GM21786 (cell line): ENCODE measurements around the gene RBM33.

Experiments
- ATAC-seq: cut with Tn5 transposase; IDR thresholded peaks from one replicate; pipeline ENCODE4 v1.9.1; 2021; ENCODE audit not compliant: unreplicated experiment

The RBM33 gene

DNA sequence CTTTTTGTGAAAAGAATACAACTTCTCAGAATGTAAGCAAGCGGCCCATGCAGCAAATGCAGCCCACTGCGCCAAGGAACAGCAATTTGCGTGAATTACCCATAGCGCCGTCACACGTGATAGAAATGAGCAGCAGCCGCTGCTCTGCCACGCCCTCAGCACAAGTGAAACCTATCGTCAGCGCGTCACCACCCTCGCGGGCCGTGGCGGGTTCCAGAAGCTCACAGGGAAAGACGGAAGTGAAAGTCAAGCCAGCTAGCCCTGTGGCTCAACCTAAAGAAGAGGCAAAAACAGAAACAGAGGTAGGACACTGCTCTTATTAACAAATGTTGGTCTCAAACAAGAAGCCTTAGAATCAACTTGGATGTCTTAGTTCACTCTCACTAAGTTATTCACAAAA is 97.3 kb downstream of the RBM33 start:
- ATAC-seq: no peak

GRCh38 chr7:155743177-155743576 is 98.7 kb downstream of the RBM33 start:
- ATAC-seq: no peak

- no peak for ATAC-seq
Observed at GRCh38 chr7:155744971-155745683, 100.7 kb downstream of the RBM33 start.

DNA sequence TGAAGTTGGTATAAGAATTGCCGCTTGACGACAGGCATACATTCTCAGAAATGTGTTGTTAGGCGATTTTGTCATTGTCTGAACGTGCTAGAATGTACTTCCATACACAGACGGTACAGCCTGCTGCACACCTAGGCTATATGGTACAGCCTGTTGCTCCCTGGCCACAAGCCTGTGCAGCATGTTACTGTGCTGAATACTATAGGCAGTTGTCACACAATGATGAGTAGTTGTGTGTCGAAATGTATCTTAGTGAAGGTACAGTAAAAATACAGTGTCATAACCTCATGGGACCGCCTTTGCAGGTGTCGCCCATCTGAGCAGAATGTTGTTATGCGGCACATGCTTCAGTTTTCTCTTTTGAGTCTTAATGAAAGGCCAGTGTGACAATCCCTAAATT is 101.3 kb downstream of the RBM33 start:
- peak; percentile 13 for ATAC-seq

DNA sequence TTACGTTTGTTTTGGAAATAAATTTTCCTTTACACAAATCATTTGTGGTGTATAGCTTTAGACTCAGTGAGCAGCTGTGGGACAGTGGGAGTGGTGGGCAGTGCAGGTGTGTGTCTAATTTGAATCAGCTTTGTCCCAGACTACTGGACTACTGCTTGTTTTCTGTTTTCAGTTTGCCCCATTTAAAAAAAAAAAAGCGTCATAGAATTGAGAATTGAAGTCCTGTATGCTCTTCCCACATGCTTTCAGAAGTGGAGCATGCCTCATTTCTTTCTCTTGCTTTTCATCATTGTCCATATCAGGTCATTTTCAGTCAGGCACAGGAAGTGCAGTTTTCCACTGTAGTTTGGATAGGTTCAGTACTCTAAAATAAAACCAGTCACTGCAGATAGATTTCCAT is 101.7 kb downstream of the RBM33 start:
- ATAC-seq: peak; percentile 55

DNA sequence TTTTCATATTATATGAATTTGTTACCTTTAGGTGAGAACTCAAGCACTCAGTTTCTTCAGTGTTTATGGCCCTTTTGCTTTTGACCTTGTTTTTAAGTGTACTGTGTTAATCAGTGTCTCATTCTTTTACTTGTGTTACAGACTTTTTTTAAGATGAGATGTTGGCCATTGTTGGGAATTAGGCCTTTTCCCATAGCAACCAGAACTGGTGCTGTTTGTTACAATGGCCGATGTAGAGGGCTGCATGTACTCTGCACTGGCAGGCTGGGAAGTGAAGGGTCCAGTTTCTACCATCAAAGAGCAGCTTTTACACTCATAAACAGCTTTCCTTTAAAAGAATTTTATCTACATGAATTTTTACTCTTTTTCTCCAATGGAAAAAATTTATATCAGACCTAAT is 102.7 kb downstream of the RBM33 start:
- no peak for ATAC-seq

DNA sequence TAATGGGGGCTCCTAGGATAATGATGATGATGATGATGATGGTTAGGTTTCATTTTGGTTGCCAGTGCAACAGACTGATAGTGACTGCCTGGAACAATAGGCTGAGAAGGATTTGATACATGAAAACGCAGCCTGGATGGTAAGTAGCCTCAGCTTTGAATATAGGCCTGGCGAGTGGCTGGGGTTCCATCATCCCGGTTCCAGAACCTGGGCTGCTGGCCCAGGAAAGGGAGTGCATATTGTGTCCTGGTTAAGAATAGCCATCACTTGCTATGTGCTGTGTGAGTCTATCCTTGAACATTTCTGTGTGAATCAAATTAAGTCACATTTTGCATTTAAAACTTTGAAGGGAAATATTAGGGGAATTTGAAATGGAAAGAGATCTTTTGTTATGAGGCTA is 105.1 kb downstream of the RBM33 start:
- ATAC-seq: no peak

- ATAC-seq: no peak
Observed at GRCh38 chr7:155750255-155751125, 106.0 kb downstream of the RBM33 start.

DNA sequence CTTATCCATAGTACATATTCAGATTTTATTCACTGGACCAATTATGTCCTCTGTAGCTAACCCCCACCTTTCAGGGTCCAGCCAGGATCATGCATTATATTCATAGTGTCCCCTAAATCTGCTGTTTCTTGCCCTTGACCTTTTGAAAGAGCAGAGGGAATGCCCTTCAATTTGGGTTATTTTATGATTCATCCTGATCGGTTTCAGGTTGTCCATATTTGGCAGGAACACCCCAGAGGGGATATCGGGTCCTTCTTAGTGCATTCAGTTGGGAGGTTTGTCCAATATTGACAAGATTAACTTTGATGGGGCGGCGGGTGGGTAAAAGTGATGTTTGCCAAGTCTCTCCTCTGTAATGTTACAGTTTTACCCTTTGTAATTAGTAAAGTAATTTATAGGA is 106.9 kb downstream of the RBM33 start:
- no peak for ATAC-seq

DNA sequence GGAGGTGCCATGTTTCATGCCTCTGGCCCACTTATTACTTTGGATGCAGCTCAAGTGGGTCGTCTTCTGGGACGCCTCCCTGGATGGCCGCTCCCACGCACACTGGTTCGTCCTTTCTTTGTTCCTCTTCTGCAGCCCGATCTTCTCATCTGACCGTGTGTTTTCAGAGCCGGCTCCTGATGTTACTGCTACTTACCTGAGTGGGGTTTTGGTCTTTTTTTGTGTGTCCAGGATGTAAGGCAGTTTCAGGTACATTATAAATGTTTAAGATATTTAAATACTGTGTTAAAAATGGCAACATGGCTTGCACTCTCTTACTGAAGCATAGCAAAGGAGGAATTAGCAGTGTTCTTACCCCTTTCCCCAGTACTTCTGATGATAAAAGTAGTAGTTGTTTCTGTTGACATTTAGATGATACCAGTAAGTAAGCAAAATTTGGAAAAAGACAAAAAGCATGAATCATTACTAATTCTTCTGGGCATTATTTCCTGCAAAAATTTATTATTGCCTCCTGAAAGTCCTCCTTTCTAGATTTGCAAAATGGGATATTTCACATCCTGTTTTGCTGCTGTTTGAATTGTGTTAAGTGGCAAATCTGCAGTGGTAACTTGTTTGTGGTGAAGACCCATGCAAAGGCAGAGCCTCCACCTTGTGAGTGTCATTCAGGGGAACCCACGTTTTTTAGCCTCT is 108.4 kb downstream of the RBM33 start:
- peak; percentile 49 for ATAC-seq

DNA sequence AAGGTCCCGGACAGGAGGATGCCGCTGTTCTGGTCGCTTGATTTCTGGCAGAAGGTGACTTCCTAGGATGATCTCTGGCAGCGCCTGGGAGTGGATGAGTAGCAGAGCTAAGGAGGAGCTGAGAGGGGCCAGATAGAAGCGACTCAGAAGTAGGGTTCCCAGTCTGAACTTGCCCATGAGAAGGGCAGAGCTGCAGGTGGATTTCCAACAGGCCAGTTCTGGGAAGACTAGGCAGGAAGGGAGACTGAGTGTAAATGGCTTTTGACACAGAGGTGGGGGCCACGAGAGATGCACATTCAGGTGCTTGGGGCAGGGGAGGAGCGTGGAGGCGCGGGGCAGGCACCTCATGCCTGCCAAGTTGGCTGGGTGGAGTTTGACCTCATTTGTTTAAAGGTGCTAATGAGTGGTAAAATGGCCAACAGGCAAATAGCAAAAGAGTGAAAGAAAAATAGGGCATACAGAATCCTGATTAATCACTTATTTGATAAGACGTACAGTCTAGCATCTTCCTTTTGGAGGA is 109.0 kb downstream of the RBM33 start:
- ATAC-seq: peak; percentile 11

DNA sequence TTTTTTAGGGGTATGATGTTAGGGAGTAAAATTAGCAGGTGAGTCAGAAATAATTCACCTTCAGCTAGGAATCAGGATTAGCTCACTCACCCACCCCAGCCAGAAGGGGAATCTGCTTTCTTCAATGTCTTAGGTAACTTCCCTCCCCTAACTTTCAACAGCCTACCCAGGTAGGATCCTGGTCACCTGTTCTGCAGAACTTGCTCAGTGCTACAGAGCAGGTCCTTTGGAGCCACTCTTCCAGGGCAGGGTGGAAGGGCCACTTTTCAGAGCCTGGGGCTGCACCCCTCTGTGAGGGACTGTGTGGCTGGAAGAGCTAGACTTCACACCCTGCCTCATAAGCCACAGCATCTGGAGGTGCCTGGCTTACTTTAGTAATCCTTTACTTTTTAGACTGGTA is 109.7 kb downstream of the RBM33 start:
- ATAC-seq: no peak

- no peak for ATAC-seq
Observed at GRCh38 chr7:155755026-155755425, 110.6 kb downstream of the RBM33 start.

GRCh38 chr7:155756322-155756721 is 111.9 kb downstream of the RBM33 start:
- ATAC-seq: no peak

- ATAC-seq: no peak
Observed at GRCh38 chr7:155758348-155758747, 113.9 kb downstream of the RBM33 start.

DNA sequence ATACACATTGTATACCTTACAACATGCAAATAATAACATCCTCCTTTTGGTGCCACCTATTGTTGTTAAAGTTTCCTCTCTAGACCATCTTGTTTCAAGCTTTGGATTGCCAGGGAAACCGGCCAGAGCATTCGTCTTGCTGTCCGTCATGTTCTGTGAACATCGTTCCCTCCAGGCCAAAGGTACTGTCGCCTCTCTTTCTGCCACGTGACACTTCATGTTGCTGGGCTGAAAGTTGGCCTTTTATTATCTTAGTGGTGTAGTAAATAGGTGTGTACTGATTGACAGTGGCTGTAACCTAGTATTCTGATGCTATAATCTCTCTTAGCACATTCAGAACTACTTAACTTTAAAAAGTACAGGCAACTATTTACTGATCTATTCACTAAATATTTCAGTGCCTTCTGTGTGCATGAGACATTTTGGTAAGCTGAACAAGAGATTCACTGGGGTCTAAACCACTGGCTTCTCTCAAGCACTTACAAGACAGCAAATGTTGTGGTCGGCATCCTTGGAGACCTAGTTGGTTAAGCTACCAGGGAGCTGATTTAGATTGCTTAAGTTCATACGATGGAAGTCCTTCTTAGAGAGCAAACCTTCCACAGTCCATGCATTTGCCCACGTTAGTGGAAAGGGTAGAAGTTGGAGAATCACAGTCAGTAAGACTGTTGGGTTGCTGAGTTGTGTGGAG is 115.4 kb downstream of the RBM33 start:
- no peak for ATAC-seq

DNA sequence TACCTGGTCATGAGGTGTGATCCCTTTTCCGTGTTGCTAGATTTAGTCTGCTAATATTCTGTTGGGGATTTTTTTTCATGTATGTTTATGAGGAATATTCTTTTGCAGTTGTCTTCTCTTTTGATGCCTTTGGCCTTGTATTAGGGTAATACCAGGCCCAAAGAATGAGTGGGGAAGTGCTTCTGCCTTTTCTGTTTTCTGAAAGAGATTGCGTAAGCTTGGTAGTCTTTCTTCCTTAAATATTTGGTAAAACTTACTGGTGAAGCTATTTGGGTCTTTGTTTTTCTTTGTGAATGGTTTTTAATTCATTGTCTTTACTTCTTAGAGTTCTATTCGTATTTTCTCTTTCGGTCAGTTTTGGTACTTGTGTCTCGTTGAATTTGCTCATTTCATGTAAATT is 116.7 kb downstream of the RBM33 start:
- ATAC-seq: no peak

GRCh38 chr7:155762036-155762435 is 117.6 kb downstream of the RBM33 start:
- ATAC-seq: no peak

DNA sequence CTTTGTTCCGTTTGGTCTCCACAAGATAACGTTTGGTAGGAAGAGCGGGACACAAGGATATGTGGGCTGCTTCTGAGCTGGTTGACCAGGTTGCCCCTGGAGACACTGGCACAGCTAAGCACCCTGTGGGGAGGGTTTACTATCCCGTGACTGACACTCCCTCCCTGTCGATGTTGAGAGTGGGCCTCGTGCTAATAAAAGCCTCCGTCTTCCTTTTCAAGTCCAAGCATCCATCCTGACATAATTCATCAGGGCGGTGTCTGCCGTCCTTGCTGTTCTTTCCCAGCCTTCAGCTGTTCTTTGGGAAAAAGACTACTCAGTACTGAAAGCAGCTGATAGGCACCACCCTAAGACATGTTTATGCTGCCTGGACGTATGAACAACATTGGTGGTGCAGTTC is 118.2 kb downstream of the RBM33 start:
- no peak for ATAC-seq

DNA sequence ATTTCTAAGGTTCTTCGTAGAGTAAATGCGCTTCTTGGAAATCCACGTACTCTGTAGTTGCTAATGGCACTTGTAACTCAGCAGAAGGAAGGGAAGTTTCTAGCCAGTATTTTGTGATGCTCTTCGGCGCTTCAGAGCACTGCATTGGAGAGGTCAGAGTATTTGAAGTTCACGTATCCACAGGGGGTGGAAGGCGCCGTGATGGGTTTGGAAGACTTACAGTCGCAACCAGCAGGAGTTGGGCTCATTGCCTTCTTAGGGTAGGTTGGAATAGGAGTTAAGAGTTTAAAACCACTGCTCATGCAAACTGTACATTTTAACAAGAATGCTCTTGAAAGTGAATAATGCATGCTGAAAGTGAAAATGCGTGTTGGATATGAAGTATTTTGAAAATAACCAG is 118.7 kb downstream of the RBM33 start:
- ATAC-seq: no peak
